Kidney (tissue), 14 donors: ENCODE data around the gene RGL3. TPM values are rescaled to one million over a fixed set of nuclear protein-coding genes. Genes with fewer than 3 reads are reported as not detected.

Experiments
- DNase-seq, 5 donors: peaks; one replicate each; pipeline ENCODE4 v3.0.0-alpha.2; 2013 to 2020
- FAIRE-seq: peaks from 2 replicates; lab custom pipeline; 2012; peaks lifted over from hg19 to GRCh38; lab: Jason Lieb, UNC
- H3K27ac ChIP-seq, 2 donors: one replicate each; pipeline ENCODE4 v1.7.0; 2013; ENCODE audit warnings: low read depth in 2 of 2, low read length in 2 of 2, inconsistent platforms in 1 of 2
- H3K27me3 ChIP-seq: one replicate; pipeline ENCODE4 v1.7.1; 2013; ENCODE audit warnings: low read length, inconsistent platforms; ENCODE audit not compliant: control insufficient read depth, insufficient read depth
- H3K36me3 ChIP-seq, 3 donors: one replicate each; pipeline versions ENCODE4 v1.7.0 to v1.7.1; 2013; ENCODE audit warnings: low read length in 3 of 3, control low read depth in 1 of 3, inconsistent platforms in 1 of 3; ENCODE audit not compliant: insufficient read depth in 3 of 3, control insufficient read depth in 2 of 3
- H3K4me1 ChIP-seq, 3 donors: one replicate each; pipeline versions ENCODE4 v1.7.0 to v1.7.1; 2013; ENCODE audit warnings: low read length in 3 of 3, inconsistent platforms in 1 of 3, low read depth in 1 of 3; ENCODE audit not compliant: control insufficient read depth in 2 of 3, insufficient read depth in 2 of 3
- H3K4me3 ChIP-seq, 3 donors: one replicate each; pipeline versions ENCODE4 v1.7.0 to v1.8.1; 2013; ENCODE audit warnings: low read length in 3 of 3, control low read depth in 1 of 3, inconsistent platforms in 1 of 3
- H3K9ac ChIP-seq, 3 donors: one replicate each; pipeline versions ENCODE4 v1.7.0 to v1.7.1; 2013; ENCODE audit warnings: low read length in 3 of 3, control low read depth in 1 of 3, inconsistent platforms in 1 of 3
- H3K9me3 ChIP-seq, 3 donors: one replicate each; pipeline versions ENCODE4 v1.7.0 to v1.7.1; 2013; ENCODE audit warnings: low read length in 3 of 3, control low read depth in 1 of 3, inconsistent platforms in 1 of 3; ENCODE audit not compliant: control insufficient read depth in 2 of 3, insufficient read depth in 1 of 3
- CTCF ChIP-seq: IDR thresholded peaks from 3 replicates; pipeline ENCODE4 v1.5.1; 2012; ENCODE audit warnings: mild to moderate bottlenecking, moderate library complexity, borderline replicate concordance; ENCODE audit not compliant: insufficient read depth; ENCODE audit errors: extremely low read depth
- intact Hi-C: fragments of 100-400 bp; cut with DNase I; formaldehyde crosslinking; loops from one replicate; pipeline ENCODE4 v1.11.1; 2022
- polyA plus RNA-seq: library from polyadenylated mRNA; stranded (reverse); fragments of 350-450 nt; fragmentation: Illumina TruSeq; extraction: RNeasy Lipid Tissue Mini Kit (QIAGEN cat#74804); gene quantifications from one replicate; pipeline ENCODE4 v1.2.3, GENCODE V29; 2014; ENCODE audit warnings: low read depth, low replicate concordance; ENCODE audit not compliant: insufficient read depth
- total RNA-seq: library from RNA; stranded (reverse); fragmentation: NEBNext Ultra II Directional; extraction: Animal tissue kit (Norgen Biotek cat#: 25700); gene quantifications from one replicate; pipeline ENCODE4 v1.2.1, GENCODE V29; 2021
- donor health status: control.
- donor health status: control.
- donor health status: control.
- donor health status: control.
- donor health status: control.
- donor health status: DM: yes; HTN: yes; CAD: no.
- donor health status: Normal renal cell carcinoma (clear cell type).

RGL3 gene
- total and polyA plus RNA-seq, 2 donors from 2014 or later = 56.9 to 126 TPM

GRCh38 chr19:11361037-11361770 lies 57.9 kb downstream of the RGL3 start:
- H3K36me3 ChIP-seq = no peaks in the 10 kb centered on the region
- no peak overlapping the region for H3K9ac ChIP-seq
- DNase-seq = peak in 4 of 5 donors; percentile 87 to 92 (median 88)
- no peak overlapping the region for H3K27ac ChIP-seq
- H3K4me1 ChIP-seq = peaks cover 0 to 2% (median 0%) of the 10 kb centered on the region in 3 donors
- no peak for TF ChIP-seq CTCF
- no peak overlapping the region for H3K4me3 ChIP-seq
- intact Hi-C loops = no loop called here
- H3K27me3 ChIP-seq = no peaks in the 10 kb centered on the region
- FAIRE-seq = no peak
- H3K9me3 ChIP-seq = no peaks in the 10 kb centered on the region

GRCh38 chr19:11359421-11359820 lies 59.7 kb downstream of the RGL3 start:
- TF ChIP-seq CTCF = no peak
- no peaks in the 10 kb centered on the region for H3K36me3 ChIP-seq
- intact Hi-C loops = no loop called here
- H3K4me3 ChIP-seq = no peak overlapping the region
- no peak overlapping the region for H3K27ac ChIP-seq
- H3K9me3 ChIP-seq = no peaks in the 10 kb centered on the region
- no peak for FAIRE-seq
- no peak overlapping the region for H3K9ac ChIP-seq
- peaks cover 3 to 8% (median 4%) of the 10 kb centered on the region in 3 donors for H3K4me1 ChIP-seq
- DNase-seq = no peak
- peaks cover 2% of the 10 kb centered on the region for H3K27me3 ChIP-seq

GRCh38 chr19:11356676-11357550 lies 62.2 kb downstream of the RGL3 start:
- DNase-seq = no peak
- H3K27ac ChIP-seq = no peak overlapping the region
- H3K4me3 ChIP-seq = no peak overlapping the region
- H3K9ac ChIP-seq = no peak overlapping the region
- H3K4me1 ChIP-seq = peaks cover 3 to 8% (median 4%) of the 10 kb centered on the region in 3 donors
- TF ChIP-seq CTCF = no peak
- peaks cover 2% of the 10 kb centered on the region for H3K27me3 ChIP-seq
- no peak for FAIRE-seq
- no peaks in the 10 kb centered on the region for H3K9me3 ChIP-seq
- intact Hi-C loops = no loop called here
- H3K36me3 ChIP-seq = no peaks in the 10 kb centered on the region
